K562 (cell line): ENCODE data around the gene UCK1. TPM values are rescaled to one million over a fixed set of nuclear protein-coding genes. Genes with fewer than 3 reads are reported as not detected.

Source experiments
- ATAC-seq: fragments of 200-7000 bp; cut with Tn5 transposase; 3 replicates; pipeline ENCODE4 v1.9.1; 2020; ENCODE audit warnings: moderate library complexity
- BruUV-seq: library from RNA; stranded (reverse); fragments of 400-500 nt; replicated peaks from 2 replicates; lab custom pipeline; 2021; lab: Mats Ljungman, UMichigan
- CTCF ChIA-PET: fragments of 300-600 bp; formaldehyde crosslinking; extraction: SDS; loops from one replicate; lab custom pipeline; 2021; ENCODE audit warnings: low intra/inter-chr PET ratio; lab: Yijun Ruan, JAX
- POLR2A ChIA-PET: fragments of 300-600, 350-650 bp; sonication (Branson Sonifier 250); formaldehyde crosslinking; extraction: SDS; loops from one replicate; lab custom pipeline; 2021; ENCODE audit warnings: antibody characterized with exemption, inconsistent platforms; lab: Yijun Ruan, JAX
- DNase-seq, 4 experiments: peaks; one replicate each; pipeline versions ENCODE4 v3.0.0 to v3.0.0-alpha.2; 2011 to 2018; ENCODE audit warnings: low spot score in 3 of 4, mixed read lengths in 3 of 4; ENCODE audit errors: extremely low read depth in 1 of 4
- FAIRE-seq: peaks from 2 replicates; lab custom pipeline; 2011; peaks lifted over from hg19 to GRCh38; lab: Jason Lieb, UNC
- H2AFZ ChIP-seq: 2 replicates; pipeline ENCODE4 v1.6.0; 2011; ENCODE audit warnings: low read depth, low read length, control low read depth, inconsistent platforms
- H3K27ac ChIP-seq: fragments of 200-600 bp; 3 replicates; pipeline ENCODE4 v1.8.0; 2011; ENCODE audit warnings: low read depth, mild to moderate bottlenecking, control low read depth, inconsistent platforms, low read length, moderate library complexity, mixed read lengths; ENCODE audit errors: extremely low read depth
- H3K27me3 ChIP-seq, 2 experiments: fragments of 300-600 bp in 1 of 2; 2 replicates in 1 of 2; 3 replicates in 1 of 2; pipeline versions ENCODE4 v1.6.0 to v1.8.0; 2011; ENCODE audit warnings: inconsistent platforms in 2 of 2, low read length in 2 of 2, mild to moderate bottlenecking in 1 of 2, mixed read lengths in 1 of 2, moderate library complexity in 1 of 2; ENCODE audit not compliant: control insufficient read depth in 2 of 2, insufficient read depth in 2 of 2
- H3K36me3 ChIP-seq: fragments of 300-600 bp; 3 replicates; pipeline ENCODE4 v1.8.0; 2011; ENCODE audit warnings: mild to moderate bottlenecking, low read length, inconsistent platforms; ENCODE audit not compliant: control insufficient read depth, insufficient read depth
- H3K4me1 ChIP-seq, 2 experiments: fragments of 200-600 bp in 1 of 2; replicated peaks in 1 of 2; 2 replicates in 1 of 2; 3 replicates in 1 of 2; pipeline versions ENCODE4 v1.5.1 to v1.8.0; 2011; ENCODE audit warnings: inconsistent platforms in 2 of 2, low read length in 2 of 2, mild to moderate bottlenecking in 1 of 2, mixed read lengths in 1 of 2, moderate library complexity in 1 of 2; ENCODE audit not compliant: control insufficient read depth in 2 of 2, insufficient read depth in 2 of 2
- H3K4me2 ChIP-seq: 2 replicates; pipeline ENCODE4 v1.6.1; 2011; ENCODE audit warnings: low read length, control low read depth, inconsistent platforms, mixed read lengths; ENCODE audit not compliant: insufficient read depth
- H3K4me3 ChIP-seq: fragments of 200-600 bp; sonication (generic), shearing (Covaris generic); 2 replicates; pipeline ENCODE4 v1.5.1; 2016; ENCODE audit warnings: control low read depth, inconsistent platforms
- H3K79me2 ChIP-seq: fragments of 200-600 bp; 3 replicates; pipeline ENCODE4 v1.8.0; 2011; ENCODE audit warnings: low read length, inconsistent platforms; ENCODE audit not compliant: control insufficient read depth, insufficient read depth
- H3K9ac ChIP-seq, 2 experiments: 2 replicates each; pipeline versions ENCODE4 v1.6.0 to v1.6.1; 2011; ENCODE audit warnings: low read depth in 2 of 2, low read length in 2 of 2, control low read depth in 1 of 2, inconsistent platforms in 1 of 2, mild to moderate bottlenecking in 1 of 2, mixed read lengths in 1 of 2; ENCODE audit not compliant: insufficient read depth in 1 of 2
- H3K9me1 ChIP-seq: one replicate; pipeline ENCODE4 v1.6.0; 2011; ENCODE audit warnings: inconsistent platforms, mild to moderate bottlenecking, low read length, moderate library complexity; ENCODE audit not compliant: control insufficient read depth, insufficient read depth
- H3K9me3 ChIP-seq: replicated peaks from 2 replicates; pipeline ENCODE4 v1.5.1; 2011; ENCODE audit warnings: low read depth, low read length, inconsistent platforms; ENCODE audit not compliant: control insufficient read depth, insufficient read depth
- H4K20me1 ChIP-seq: replicated peaks from 2 replicates; pipeline ENCODE4 v1.6.1; 2011; ENCODE audit warnings: low read length, inconsistent platforms, mixed read lengths; ENCODE audit not compliant: control insufficient read depth, insufficient read depth
- ATF7 ChIP-seq: fragments of 450-650 bp; IDR thresholded peaks from 2 replicates; pipeline ENCODE4 v1.7.1; 2014; ENCODE audit warnings: mild to moderate bottlenecking, moderate library complexity
- FOXK2 ChIP-seq, 2 experiments: fragments of 450-650 bp; IDR thresholded peaks in 1 of 2; conservative IDR thresholded peaks in 1 of 2; 2 replicates each; pipeline ENCODE4 v1.6.1; 2016; ENCODE audit warnings: low read depth in 2 of 2, mild to moderate bottlenecking in 1 of 2
- MED1 ChIP-seq: sonication (generic); formaldehyde crosslinking; IDR thresholded peaks from 2 replicates; pipeline ENCODE4 v1.8.1; 2023; ENCODE audit warnings: missing genetic modification reagents, borderline replicate concordance
- MYC ChIP-seq, 2 experiments: fragments of 250-450 bp in 1 of 2; sonication (Bioruptor Pico) in 1 of 2; IDR thresholded peaks; 2 replicates each; pipeline versions ENCODE4 v1.5.1 to v1.6.1; 2012 to 2021; ENCODE audit warnings: low read depth in 2 of 2, borderline replicate concordance in 1 of 2, improper control_type of control experiment in 1 of 2, low read length in 1 of 2, mild to moderate bottlenecking in 1 of 2, moderate library complexity in 1 of 2
- NFIX ChIP-seq: fragments of 250-450 bp; sonication (Bioruptor Pico); IDR thresholded peaks from 2 replicates; pipeline ENCODE4 v1.4.0; 2020; ENCODE audit warnings: low read depth, mild to moderate bottlenecking, moderate library complexity
- PHB ChIP-seq: fragments of 250-450 bp; sonication (Bioruptor Pico); IDR thresholded peaks from 2 replicates; pipeline ENCODE4 v1.5.0; 2021
- PTBP1 ChIP-seq: fragments of 200-400 bp; formaldehyde crosslinking; IDR thresholded peaks from 2 replicates; pipeline ENCODE4 v1.6.1; 2017; ENCODE audit warnings: low read depth, low read length
- ZNF232 ChIP-seq: sonication (generic); formaldehyde crosslinking; IDR thresholded peaks from 2 replicates; pipeline ENCODE4 v1.8.0; 2022; ENCODE audit warnings: mild to moderate bottlenecking, missing genetic modification reagents
- ZNF263 ChIP-seq: sonication (generic); formaldehyde crosslinking; IDR thresholded peaks from 2 replicates; pipeline ENCODE4 v1.8.0; 2022; ENCODE audit warnings: mild to moderate bottlenecking, missing genetic modification reagents, borderline replicate concordance
- WGBS: fragments of 100-300 bp; shearing (Covaris generic); methylation state at CpG from one replicate; pipeline ENCODE4 v1.1.6; 2016; ENCODE audit warnings: low coverage, mixed read lengths; ENCODE audit not compliant: insufficient coverage; ENCODE audit errors: missing lambda C conversion rate; 5-methylcytosine and 5-hydroxymethylcytosine counted together
- in situ Hi-C: fragments of 300-500 bp; cut with MboI; formaldehyde crosslinking; loops from 4 replicates; pipeline ENCODE4 v1.15.0; 2018; ENCODE audit warnings: inconsistent platforms, mixed read lengths
- intact Hi-C: fragments of 100-400 bp; cut with micrococcal nuclease; formaldehyde crosslinking; loops from 2 replicates; pipeline ENCODE4 v1.14.2; 2022
- polyA plus RNA-seq, 8 experiments: library from polyadenylated mRNA; depleted of rRNA in 4 of 8; stranded (reverse) in 5 of 8; unstranded in 3 of 8; fragments of >200 nt; fragmentation: Nextera tagmentation in 2 of 8; fragmentation: Illumina TruSeq in 1 of 8; extraction: Ambion mirVana in 2 of 8; extraction: Trizol in 1 of 8; gene quantifications; 2 replicates each; pipeline versions ENCODE4 v1.2.1 to v1.2.3, GENCODE V29; 2011 to 2014; ENCODE audit warnings: inconsistent platforms in 1 of 8, missing spikeins in 1 of 8
- total RNA-seq, 7 experiments: library from RNA; depleted of rRNA in 6 of 7; stranded (reverse); fragments of >200 nt in 6 of 7; fragmentation: Illumina TruSeq in 2 of 7; extraction: Trizol in 2 of 7; gene quantifications; 2 replicates each; pipeline versions ENCODE4 v1.2.1 to v1.2.3, GENCODE V29; 2011 to 2021; ENCODE audit warnings: low replicate concordance in 1 of 7
- TF ChIP-seq, protein P1 (sequence below): fragments of 250-450 bp; sonication (Bioruptor Pico); IDR thresholded peaks from 2 replicates; pipeline ENCODE4 v1.8.0; 2021; ENCODE audit warnings: borderline replicate concordance, mild to moderate bottlenecking, moderate library complexity; ENCODE audit not compliant: poor library complexity, severe bottlenecking
- TF ChIP-seq, protein P2 (sequence below): fragments of 250-450 bp; sonication (Bioruptor Pico); IDR thresholded peaks from 2 replicates; pipeline ENCODE4 v1.8.0; 2021; ENCODE audit warnings: moderate library complexity, mild to moderate bottlenecking, inconsistent platforms
- TF ChIP-seq, protein P3 (sequence below): fragments of 200-800 bp; sonication (Bioruptor generic); IDR thresholded peaks from 2 replicates; pipeline ENCODE4 v1.6.1; 2017; ENCODE audit warnings: missing genetic modification characterization, missing compliant biosample characterization

Gene UCK1
- total and polyA plus RNA-seq, 9 of the 15 experiments (the other 6 are each of a cell fraction or from before 2014, with no cell fraction given), result 0.27 to 27.5 (median 16.1) TPM

DNA sequence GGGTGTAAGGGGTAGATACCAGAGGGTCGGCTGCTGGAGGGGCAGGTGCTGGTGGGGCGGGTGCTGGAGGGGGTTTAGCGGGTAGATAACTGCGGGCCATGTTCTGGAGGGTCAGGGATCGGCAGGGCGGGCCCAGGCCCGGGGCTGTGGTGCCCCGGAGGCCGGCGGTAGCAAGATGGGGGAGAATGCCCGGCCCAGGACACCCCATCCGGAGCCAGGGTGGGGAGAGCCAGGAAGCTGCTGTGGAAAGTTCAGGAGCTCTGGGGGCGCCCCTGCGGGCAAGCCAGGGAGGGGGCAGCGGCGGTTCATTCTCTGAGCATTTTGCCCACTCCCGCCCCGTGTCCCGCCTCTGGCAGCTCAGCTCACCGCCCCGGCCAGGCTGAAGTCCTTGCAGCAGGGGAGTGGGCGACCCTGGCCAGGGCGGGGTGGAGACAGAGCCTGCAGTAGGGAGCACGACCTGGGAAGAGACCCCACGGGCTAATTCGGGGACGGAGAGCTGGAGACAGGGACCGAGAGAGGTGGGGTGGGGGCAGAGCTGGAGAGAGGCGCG, 14.8 kb upstream of the UCK1 start:
- ATAC-seq, result no peak
- no peak overlapping the region for H3K4me3 ChIP-seq
- CTCF ChIA-PET, result interaction anchor here (0.6 kb wide), 1 partner anchor 69 kb away, joined by 4 read pairs; no protein-coding TSS in a partner anchor

More for the DNA sequence above, 14.8 kb upstream of the UCK1 start:
- Histone ChIP-seq H3K9ac (no peak overlapping the region), H3K79me2 (no peaks in the 10 kb centered on the region), H2AFZ (no peak overlapping the region), H3K9me3 (peaks cover 7% of the 10 kb centered on the region), H4K20me1 (no peaks in the 10 kb centered on the region), H3K9me1 (no peaks in the 10 kb centered on the region), H3K36me3 (no peaks in the 10 kb centered on the region)
- 14% methylated on average over 21 of the region's 30 CpGs for WGBS
- POLR2A ChIA-PET, result no interaction called here
- intact Hi-C loops, result no loop called here
- BruUV-seq, result no TSS peak
- no peak for FAIRE-seq
- DNase-seq, result no peak
- in situ Hi-C loops, result no loop called here
- TF ChIP-seq, protein P1, sequence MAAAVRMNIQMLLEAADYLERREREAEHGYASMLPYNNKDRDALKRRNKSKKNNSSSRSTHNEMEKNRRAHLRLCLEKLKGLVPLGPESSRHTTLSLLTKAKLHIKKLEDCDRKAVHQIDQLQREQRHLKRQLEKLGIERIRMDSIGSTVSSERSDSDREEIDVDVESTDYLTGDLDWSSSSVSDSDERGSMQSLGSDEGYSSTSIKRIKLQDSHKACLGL (CRISPR knock-in tag), result no peak
- TF ChIP-seq ZNF263 (CRISPR knock-in tag) (no peak), PHB (CRISPR knock-in tag) (no peak), ATF7 (no peak), FOXK2 (conservative IDR thresholded peaks at IDR 0.05 in 1 of 2, IDR thresholded peaks at IDR 0.05 in 1 of 2; ENCODE audit: low read depth in 2 of 2) (no peak), MYC (IDR thresholded peaks at IDR 0.05; ENCODE audit: low read depth, low read length) (no peak), MYC (CRISPR knock-in tag; IDR thresholded peaks at IDR 0.05; ENCODE audit: borderline replicate concordance, low read depth) (no peak), MED1 (CRISPR knock-in tag) (no peak), NFIX (no peak), PTBP1 (no peak), ZNF232 (CRISPR knock-in tag) (no peak)
- TF ChIP-seq, protein P2, sequence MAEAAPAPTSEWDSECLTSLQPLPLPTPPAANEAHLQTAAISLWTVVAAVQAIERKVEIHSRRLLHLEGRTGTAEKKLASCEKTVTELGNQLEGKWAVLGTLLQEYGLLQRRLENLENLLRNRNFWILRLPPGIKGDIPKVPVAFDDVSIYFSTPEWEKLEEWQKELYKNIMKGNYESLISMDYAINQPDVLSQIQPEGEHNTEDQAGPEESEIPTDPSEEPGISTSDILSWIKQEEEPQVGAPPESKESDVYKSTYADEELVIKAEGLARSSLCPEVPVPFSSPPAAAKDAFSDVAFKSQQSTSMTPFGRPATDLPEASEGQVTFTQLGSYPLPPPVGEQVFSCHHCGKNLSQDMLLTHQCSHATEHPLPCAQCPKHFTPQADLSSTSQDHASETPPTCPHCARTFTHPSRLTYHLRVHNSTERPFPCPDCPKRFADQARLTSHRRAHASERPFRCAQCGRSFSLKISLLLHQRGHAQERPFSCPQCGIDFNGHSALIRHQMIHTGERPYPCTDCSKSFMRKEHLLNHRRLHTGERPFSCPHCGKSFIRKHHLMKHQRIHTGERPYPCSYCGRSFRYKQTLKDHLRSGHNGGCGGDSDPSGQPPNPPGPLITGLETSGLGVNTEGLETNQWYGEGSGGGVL (CRISPR knock-in tag), result no peak
- TF ChIP-seq, protein P3, sequence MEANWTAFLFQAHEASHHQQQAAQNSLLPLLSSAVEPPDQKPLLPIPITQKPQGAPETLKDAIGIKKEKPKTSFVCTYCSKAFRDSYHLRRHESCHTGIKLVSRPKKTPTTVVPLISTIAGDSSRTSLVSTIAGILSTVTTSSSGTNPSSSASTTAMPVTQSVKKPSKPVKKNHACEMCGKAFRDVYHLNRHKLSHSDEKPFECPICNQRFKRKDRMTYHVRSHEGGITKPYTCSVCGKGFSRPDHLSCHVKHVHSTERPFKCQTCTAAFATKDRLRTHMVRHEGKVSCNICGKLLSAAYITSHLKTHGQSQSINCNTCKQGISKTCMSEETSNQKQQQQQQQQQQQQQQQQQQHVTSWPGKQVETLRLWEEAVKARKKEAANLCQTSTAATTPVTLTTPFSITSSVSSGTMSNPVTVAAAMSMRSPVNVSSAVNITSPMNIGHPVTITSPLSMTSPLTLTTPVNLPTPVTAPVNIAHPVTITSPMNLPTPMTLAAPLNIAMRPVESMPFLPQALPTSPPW, result no peak
- TF ChIP-seq, all 486 proteins: peak for 0
- Histone ChIP-seq H3K27me3 (peaks cover 14 to 33% of the 10 kb centered on the region in 2 experiments; a peak in 4 of 5 replicates), H3K4me1 (peaks cover 0 to 14% of the 10 kb centered on the region in 2 experiments; a peak in 1 of 5 replicates), H3K27ac (no peak overlapping the region), H3K4me2 (no peak overlapping the region)
